B cell (primary cell): ENCODE results near the gene COQ5. TPM values are rescaled to one million over a fixed set of nuclear protein-coding genes. Genes with fewer than 3 reads are reported as not detected.

Source experiments
- ATAC-seq: fragments of 200-7000 bp; cut with Tn5 transposase; one replicate; pipeline ENCODE4 v1.10.0; 2021; ENCODE audit warnings: low read depth, mild to moderate bottlenecking, moderate number of reproducible peaks, moderate library complexity
- CTCF ChIA-PET: fragments of 350-600 bp; sonication (Branson Sonifier 250); formaldehyde crosslinking; loops from one replicate; lab custom pipeline; 2021; ENCODE audit warnings: antibody characterized with exemption, inconsistent platforms; lab: Charles Lee
- POLR2A ChIA-PET: fragments of 350-600 bp; sonication (Branson Sonifier 250); formaldehyde crosslinking; loops from one replicate; lab custom pipeline; 2021; ENCODE audit warnings: antibody characterized with exemption; lab: Charles Lee
- DNase-seq: peaks from one replicate; pipeline ENCODE4 v3.0.0; 2013
- H2AFZ ChIP-seq: 2 replicates; pipeline ENCODE4 v1.6.1; 2012; ENCODE audit warnings: mild to moderate bottlenecking, low read depth, low read length; ENCODE audit not compliant: insufficient read depth, poor library complexity, severe bottlenecking
- H3K27ac ChIP-seq, 2 donors: 1 replicate in 1 of 2; 2 replicates in 1 of 2; pipeline ENCODE4 v1.5.1; 2012 to 2013; ENCODE audit warnings: low read length in 2 of 2, mild to moderate bottlenecking in 2 of 2, moderate library complexity in 1 of 2
- H3K27me3 ChIP-seq, 4 experiments: fragments of 200-600 bp in 1 of 4; sonication (generic) in 1 of 4; replicated peaks in 1 of 4; 1 replicate in 2 of 4; 2 replicates in 2 of 4; pipeline versions ENCODE4 v1.6.1 to v1.7.0; 2013 to 2016; ENCODE audit warnings: low read length in 3 of 4, mild to moderate bottlenecking in 2 of 4, mixed read lengths in 1 of 4, moderate library complexity in 1 of 4; ENCODE audit not compliant: insufficient read depth in 4 of 4, control insufficient read depth in 3 of 4; ENCODE audit errors: control extremely low read depth in 1 of 4
- H3K36me3 ChIP-seq, 2 experiments: replicated peaks in 1 of 2; 1 replicate in 1 of 2; 2 replicates in 1 of 2; pipeline versions ENCODE4 v1.6.1 to v1.7.1; 2013; ENCODE audit warnings: low read length in 1 of 2; ENCODE audit not compliant: insufficient read depth in 2 of 2, control insufficient read depth in 1 of 2; ENCODE audit errors: control extremely low read depth in 1 of 2, extremely low read depth in 1 of 2
- H3K4me1 ChIP-seq, 2 donors: fragments of 200-600 bp in 1 of 2; sonication (generic) in 1 of 2; 1 replicate in 1 of 2; 2 replicates in 1 of 2; pipeline versions ENCODE4 v1.5.1 to v1.6.1; 2013 to 2017; ENCODE audit warnings: low read length in 2 of 2; ENCODE audit not compliant: control insufficient read depth in 2 of 2, insufficient read depth in 2 of 2
- H3K4me2 ChIP-seq: replicated peaks from 2 replicates; pipeline ENCODE3; 2012; ENCODE audit warnings: mild to moderate bottlenecking, low read depth, low read length; ENCODE audit not compliant: poor library complexity, severe bottlenecking
- H3K4me3 ChIP-seq, 5 experiments: fragments of 200-600 bp in 1 of 5; sonication (generic) in 1 of 5; 1 replicate in 3 of 5; 2 replicates in 2 of 5; pipeline versions ENCODE4 v1.5.1 to v1.7.0; 2011 to 2016; ENCODE audit warnings: low read length in 4 of 5, mild to moderate bottlenecking in 4 of 5, low read depth in 2 of 5, control low read depth in 1 of 5, moderate library complexity in 1 of 5; ENCODE audit not compliant: insufficient read depth in 1 of 5; ENCODE audit errors: control extremely low read depth in 1 of 5, extremely low read depth in 1 of 5
- H3K79me2 ChIP-seq: fragments of 200-600 bp; sonication (generic); one replicate; pipeline ENCODE4 v1.6.0; 2016; ENCODE audit warnings: low read length; ENCODE audit not compliant: control insufficient read depth, insufficient read depth
- H3K9ac ChIP-seq: fragments of 200-600 bp; sonication (generic); 2 replicates; pipeline ENCODE4 v1.6.1; 2017; ENCODE audit warnings: mild to moderate bottlenecking, low read length, moderate library complexity
- H3K9me3 ChIP-seq, 3 donors: one replicate each; pipeline versions ENCODE4 v1.6.1 to v1.7.1; 2013; ENCODE audit warnings: low read length in 2 of 3; ENCODE audit not compliant: control insufficient read depth in 2 of 3, insufficient read depth in 1 of 3; ENCODE audit errors: control extremely low read depth in 1 of 3
- H4K20me1 ChIP-seq: 2 replicates; pipeline ENCODE4 v1.6.0; 2012; ENCODE audit warnings: mild to moderate bottlenecking, low read length; ENCODE audit not compliant: insufficient read depth, control insufficient read depth, poor library complexity, severe bottlenecking
- H3K27ac Mint-ChIP-seq: one replicate; pipeline ENCODE4 v1.8.0; 2021; ENCODE audit warnings: mixed read lengths
- H3K27me3 Mint-ChIP-seq: one replicate; pipeline ENCODE4 v1.8.0; 2021; ENCODE audit warnings: mixed read lengths
- H3K4me1 Mint-ChIP-seq: one replicate; pipeline ENCODE4 v1.8.0; 2021; ENCODE audit warnings: mixed read lengths
- H3K4me3 Mint-ChIP-seq: one replicate; pipeline ENCODE4 v1.8.0; 2021; ENCODE audit warnings: mixed read lengths
- H3K9me3 Mint-ChIP-seq: one replicate; pipeline ENCODE4 v1.8.0; 2022; ENCODE audit warnings: mixed read lengths; ENCODE audit not compliant: insufficient read depth
- CTCF ChIP-seq: fragments of 200-600 bp; IDR thresholded peaks from one replicate; pipeline ENCODE4 v1.8.0; 2022; ENCODE audit warnings: antibody characterized with exemption, mild to moderate bottlenecking
- EZH2 ChIP-seq: IDR thresholded peaks from 2 replicates; pipeline ENCODE4 v1.6.1; 2012; ENCODE audit warnings: borderline replicate concordance, low read depth, mild to moderate bottlenecking, moderate library complexity, low read length; ENCODE audit not compliant: insufficient read depth, poor library complexity, severe bottlenecking
- WGBS: methylation state at CpG from one replicate; pipeline ENCODE4 v1.1.5; 2013; ENCODE audit warnings: missing lambda C conversion rate; ENCODE audit not compliant: insufficient coverage; 5-methylcytosine and 5-hydroxymethylcytosine counted together
- intact Hi-C: fragments of 100-400 bp; cut with micrococcal nuclease; formaldehyde crosslinking; loops from one replicate; pipeline ENCODE4 v1.10.0; 2022
- polyA minus RNA-seq: library from RNA; depleted of rRNA, polyadenylated mRNA; stranded (reverse); fragments of >200 nt; gene quantifications from 2 replicates; pipeline ENCODE4 v1.2.3, GENCODE V29; 2012
- polyA plus RNA-seq: library from polyadenylated mRNA; depleted of rRNA; stranded (reverse); fragments of >200 nt; gene quantifications from 2 replicates; pipeline ENCODE4 v1.2.3, GENCODE V29; 2012
- total RNA-seq, 2 donors: library from RNA; stranded (reverse); fragments of 120-200 nt in 1 of 2; gene quantifications; 1 replicate in 1 of 2; 2 replicates in 1 of 2; pipeline versions ENCODE4 v1.2.3 to v1.2.4, GENCODE V29; 2013 to 2022

COQ5 gene
- total RNA-seq = 22.1 and 25.4 TPM in 2 replicates
- 29.1 TPM for total RNA-seq (2013)
- polyA plus RNA-seq = 9.8 and 14.2 TPM in 2 replicates
- 6.3 and 7.1 TPM in 2 replicates for polyA minus RNA-seq

- Mint-ChIP-seq H3K27me3 (no peaks in the 10 kb centered on the region), H3K27ac (peak within 1 kb of the TSS; percentile 99), H3K4me3 (peak within 1 kb of the TSS; percentile 100), H3K4me1 (peaks cover 23% of the 10 kb centered on the region), H3K9me3 (no peaks in the 10 kb centered on the region)
- no peaks in the 10 kb centered on the region for H3K27me3 ChIP-seq
- H3K27ac ChIP-seq = peak within 1 kb of the TSS; percentile 75 to 86
- TF ChIP-seq CTCF = no peak
- no peak for TF ChIP-seq EZH2
- peaks cover 0 to 1% of the 10 kb centered on the region in 2 experiments for H3K36me3 ChIP-seq
- WGBS = under 1% methylated on average over 38 of the region's 38 CpGs
- intact Hi-C loops = loop anchor here (1.0 to 2.0 kb wide), 3 partner anchors 34 to 600 kb away; partner anchors contain the start of gene SRSF9
- DNase-seq = peak; percentile 89
- ATAC-seq = peak; percentile 99
- H3K79me2 ChIP-seq = peaks cover 20% of the 10 kb centered on the region
- H4K20me1 ChIP-seq = no peaks in the 10 kb centered on the region
- H3K4me3 ChIP-seq = peak within 1 kb of the TSS; percentile 69 to 93 (median 88)
- H3K4me1 ChIP-seq = peaks cover 8 to 17% of the 10 kb centered on the region in 2 donors
- H3K9me3 ChIP-seq = no peaks in the 10 kb centered on the region
- peak within 1 kb of the TSS; percentile 75 for H3K9ac ChIP-seq
- peak within 1 kb of the TSS; percentile 82 for H3K4me2 ChIP-seq
- POLR2A ChIA-PET = interaction anchor here (1.1 kb wide), 1 partner anchor 52 kb away, joined by 6 read pairs; the partner anchor contains the start of gene POP5
- peak within 1 kb of the TSS; percentile 98 for H2AFZ ChIP-seq
- CTCF ChIA-PET = interaction anchor here (0.6 to 1.6 kb wide), 4 partner anchors 11 to 375 kb away, joined by 3 to 8 read pairs (median 3); partner anchors contain the start of genes DYNLL1 and SPPL3
Observed at GRCh38 chr12:120528861-120529525, at the start of gene COQ5. COQ5 (minus strand) TSS chr12:120529158; CDS start chr12:120529141, 17 bp downstream.

- TF ChIP-seq CTCF = no peak
- Mint-ChIP-seq H3K27me3 (no peaks in the 10 kb centered on the region), H3K9me3 (no peaks in the 10 kb centered on the region), H3K27ac (no peak overlapping the region), H3K4me3 (no peak overlapping the region), H3K4me1 (no peaks in the 10 kb centered on the region)
- H3K27me3 ChIP-seq = no peaks in the 10 kb centered on the region
- H3K4me1 ChIP-seq = no peaks in the 10 kb centered on the region
- no peaks in the 10 kb centered on the region for H3K9me3 ChIP-seq
- WGBS = no CpG with 5 or more reads among the region's 2 CpGs
- ChIA-PET CTCF (no interaction called here), POLR2A (no interaction called here)
- H3K4me2 ChIP-seq = no peak overlapping the region
- intact Hi-C loops = no loop called here
- no peak overlapping the region for H3K4me3 ChIP-seq
- no peak overlapping the region for H2AFZ ChIP-seq
- no peak overlapping the region for H3K9ac ChIP-seq
- H3K79me2 ChIP-seq = no peaks in the 10 kb centered on the region
- DNase-seq = no peak
- peaks cover 19 to 81% of the 10 kb centered on the region in 2 experiments for H3K36me3 ChIP-seq
- no peak for ATAC-seq
- peaks cover 16% of the 10 kb centered on the region for H4K20me1 ChIP-seq
- H3K27ac ChIP-seq = no peak overlapping the region
Observed at GRCh38 chr12:120574106-120574505, 45.1 kb upstream of the COQ5 start.
